Ectodermal cell (in vitro differentiated cells): ENCODE measurements around the gene KIF16B.

ENCODE experiments used
- H3K27ac ChIP-seq: 2 replicates; pipeline ENCODE4 v1.7.0; 2013; ENCODE audit warnings: mild to moderate bottlenecking, low read depth, low read length; ENCODE audit not compliant: insufficient read depth, poor library complexity, severe bottlenecking
- H3K27me3 ChIP-seq: 2 replicates; pipeline ENCODE4 v1.7.0; 2013; ENCODE audit warnings: mild to moderate bottlenecking, low read length; ENCODE audit not compliant: insufficient read depth, control insufficient read depth, poor library complexity, severe bottlenecking
- H3K36me3 ChIP-seq: one replicate; pipeline ENCODE4 v1.7.0; 2013; ENCODE audit warnings: low read length; ENCODE audit not compliant: control insufficient read depth, insufficient read depth
- H3K4me1 ChIP-seq: one replicate; pipeline ENCODE4 v1.7.0; 2013; ENCODE audit warnings: low read length; ENCODE audit not compliant: control insufficient read depth, insufficient read depth
- H3K4me3 ChIP-seq: 2 replicates; pipeline ENCODE4 v1.7.0; 2013; ENCODE audit warnings: low read depth, low read length, control low read depth; ENCODE audit not compliant: insufficient read depth
- H3K9me3 ChIP-seq: 2 replicates; pipeline ENCODE4 v1.7.0; 2013; ENCODE audit warnings: mild to moderate bottlenecking, low read length, moderate library complexity; ENCODE audit not compliant: control insufficient read depth
- WGBS, 2 experiments: methylation state at CpG; one replicate each; pipeline ENCODE4 v1.1.7; 2013; ENCODE audit warnings: missing lambda C conversion rate in 2 of 2; 5-methylcytosine and 5-hydroxymethylcytosine counted together

Gene KIF16B

GRCh38 chr20:16472045-16472872 lies 101.0 kb downstream of the KIF16B start:
- H3K27me3 ChIP-seq, result no peaks in the 10 kb centered on the region
- H3K36me3 ChIP-seq, result peaks cover 5% of the 10 kb centered on the region
- WGBS, 2 experiments, result 95% methylated on average over 10 to 12 of the region's 12 CpGs
- no peaks in the 10 kb centered on the region for H3K9me3 ChIP-seq
- H3K27ac ChIP-seq, result no peak overlapping the region
- H3K4me1 ChIP-seq, result no peaks in the 10 kb centered on the region
- H3K4me3 ChIP-seq, result no peak overlapping the region

GRCh38 chr20:16469395-16469905 lies 103.8 kb downstream of the KIF16B start:
- no peaks in the 10 kb centered on the region for H3K27me3 ChIP-seq
- 89 to 94% methylated on average over 4 of the region's 5 CpGs for WGBS, 2 experiments

DNA sequence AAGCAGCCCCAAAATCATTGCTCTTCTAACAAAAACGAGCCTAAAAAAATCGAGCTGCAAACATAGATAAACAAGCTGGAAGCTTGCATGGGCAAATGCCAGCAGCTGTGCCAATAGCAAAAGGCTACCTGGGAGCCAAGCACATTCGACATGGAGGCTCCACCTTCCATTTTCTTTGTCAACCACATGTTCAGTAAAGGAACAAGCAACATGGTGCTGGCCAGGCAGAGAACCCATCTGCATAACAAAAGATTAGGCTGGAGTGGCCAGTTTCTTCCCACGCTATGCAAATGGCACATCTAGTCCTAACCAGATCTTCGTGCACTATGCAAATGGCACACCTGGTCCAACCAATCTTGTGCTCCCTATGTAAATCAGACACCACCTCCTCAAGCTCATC lies 110.5 kb downstream of the KIF16B start:
- no peaks in the 10 kb centered on the region for H3K4me1 ChIP-seq
- H3K27ac ChIP-seq, result no peak overlapping the region
- H3K4me3 ChIP-seq, result no peak overlapping the region
- no peaks in the 10 kb centered on the region for H3K9me3 ChIP-seq
- no peaks in the 10 kb centered on the region for H3K36me3 ChIP-seq
- 93% methylated on average over 5 of the region's 5 CpGs for WGBS, 2 experiments
- no peaks in the 10 kb centered on the region for H3K27me3 ChIP-seq

More at GRCh38 chr20:16469395-16469905, 103.8 kb downstream of the KIF16B start:
- H3K9me3 ChIP-seq, result no peaks in the 10 kb centered on the region
- H3K4me1 ChIP-seq, result no peaks in the 10 kb centered on the region
- peaks cover 5% of the 10 kb centered on the region for H3K36me3 ChIP-seq
- H3K4me3 ChIP-seq, result no peak overlapping the region
- H3K27ac ChIP-seq, result no peak overlapping the region

DNA sequence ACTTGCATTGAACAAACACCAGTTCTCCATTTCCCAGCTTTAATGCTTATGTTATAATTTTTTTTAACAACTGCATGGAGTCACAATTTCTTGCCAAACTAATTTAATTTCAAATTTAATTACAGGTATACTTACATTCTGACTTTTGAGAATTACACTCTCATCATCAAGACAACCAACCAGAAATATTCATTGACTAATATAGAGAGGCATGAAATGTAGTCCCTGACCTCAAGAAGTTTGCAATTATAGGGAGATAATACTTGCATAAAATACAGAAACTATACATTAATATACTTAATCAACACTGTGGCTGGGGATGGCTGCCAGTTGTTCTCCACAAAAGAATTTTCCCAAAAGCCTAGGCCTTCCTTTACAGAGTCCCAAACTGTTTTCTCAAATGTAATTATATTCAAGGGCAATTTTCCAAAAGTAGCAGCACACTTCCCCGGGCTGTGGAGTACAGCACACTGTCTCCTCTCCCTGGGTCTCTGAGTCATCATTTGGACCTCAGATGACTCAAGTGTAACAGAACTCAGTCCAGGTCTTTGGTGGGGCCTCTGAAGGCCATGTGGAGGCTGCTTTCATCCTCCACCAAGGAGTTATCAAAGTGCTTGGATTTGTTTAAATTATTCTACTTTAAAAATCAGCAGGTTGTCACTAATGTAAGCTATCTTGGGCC lies 114.1 kb downstream of the KIF16B start:
- H3K4me1 ChIP-seq, result no peaks in the 10 kb centered on the region
- no peaks in the 10 kb centered on the region for H3K27me3 ChIP-seq
- 88 to 97% methylated on average over 1 of the region's 1 CpG for WGBS, 2 experiments
- no peak overlapping the region for H3K27ac ChIP-seq
- no peak overlapping the region for H3K4me3 ChIP-seq
- H3K9me3 ChIP-seq, result no peaks in the 10 kb centered on the region
- no peaks in the 10 kb centered on the region for H3K36me3 ChIP-seq

GRCh38 chr20:16457514-16457913 lies 115.7 kb downstream of the KIF16B start:
- Histone ChIP-seq H3K27ac (no peak overlapping the region), H3K4me3 (no peak overlapping the region)
- WGBS, 2 experiments, result 91 to 92% methylated on average over 5 of the region's 5 CpGs

GRCh38 chr20:16455324-16455723 lies 117.9 kb downstream of the KIF16B start:
- H3K27ac ChIP-seq, result no peak overlapping the region
- H3K27me3 ChIP-seq, result no peaks in the 10 kb centered on the region
- H3K4me1 ChIP-seq, result no peaks in the 10 kb centered on the region
- H3K36me3 ChIP-seq, result no peaks in the 10 kb centered on the region
- no peaks in the 10 kb centered on the region for H3K9me3 ChIP-seq
- WGBS, 2 experiments, result no CpG with 5 or more reads among the region's 1 CpG
- no peak overlapping the region for H3K4me3 ChIP-seq

More at GRCh38 chr20:16457514-16457913, 115.7 kb downstream of the KIF16B start:
- Histone ChIP-seq H3K9me3 (no peaks in the 10 kb centered on the region), H3K36me3 (no peaks in the 10 kb centered on the region), H3K4me1 (no peaks in the 10 kb centered on the region), H3K27me3 (no peaks in the 10 kb centered on the region)

- no peaks in the 10 kb centered on the region for H3K9me3 ChIP-seq
- H3K4me1 ChIP-seq, result no peaks in the 10 kb centered on the region
- no peaks in the 10 kb centered on the region for H3K27me3 ChIP-seq
- 84 to 85% methylated on average over 1 of the region's 1 CpG for WGBS, 2 experiments
- H3K27ac ChIP-seq, result no peak overlapping the region
- no peak overlapping the region for H3K4me3 ChIP-seq
- H3K36me3 ChIP-seq, result no peaks in the 10 kb centered on the region
Observed at GRCh38 chr20:16451982-16452381, 121.3 kb downstream of the KIF16B start.

- no peaks in the 10 kb centered on the region for H3K9me3 ChIP-seq
- no peaks in the 10 kb centered on the region for H3K27me3 ChIP-seq
- H3K4me3 ChIP-seq, result no peak overlapping the region
- WGBS, 2 experiments, result 95% methylated on average over 6 to 8 of the region's 8 CpGs
- no peaks in the 10 kb centered on the region for H3K4me1 ChIP-seq
- no peak overlapping the region for H3K27ac ChIP-seq
- H3K36me3 ChIP-seq, result no peaks in the 10 kb centered on the region
Observed at GRCh38 chr20:16451001-16451400, 122.2 kb downstream of the KIF16B start.

DNA sequence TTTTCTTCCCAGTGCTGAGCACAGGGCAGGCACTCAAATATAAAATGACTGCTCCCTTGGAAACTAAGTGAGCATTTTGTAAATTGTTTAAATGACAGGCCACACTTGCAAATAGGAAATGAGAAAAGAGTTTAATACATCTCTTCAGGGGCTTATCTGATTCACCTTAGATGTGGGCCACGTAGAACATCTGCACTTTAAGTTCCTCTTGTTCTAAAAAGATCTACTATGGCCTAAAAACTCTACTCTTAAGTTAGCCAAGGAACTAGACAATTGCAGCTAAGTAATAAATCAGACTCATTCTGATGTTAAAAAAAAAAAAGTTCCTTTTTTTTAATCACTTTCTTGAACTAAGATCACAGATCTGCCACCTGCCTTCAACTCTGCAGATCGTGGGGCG lies 126.3 kb downstream of the KIF16B start:
- H3K36me3 ChIP-seq, result no peaks in the 10 kb centered on the region
- no peak overlapping the region for H3K27ac ChIP-seq
- H3K27me3 ChIP-seq, result no peaks in the 10 kb centered on the region
- no peaks in the 10 kb centered on the region for H3K4me1 ChIP-seq
- H3K4me3 ChIP-seq, result no peak overlapping the region
- H3K9me3 ChIP-seq, result no peaks in the 10 kb centered on the region
- 94 to 96% methylated on average over 3 of the region's 3 CpGs for WGBS, 2 experiments

- Histone ChIP-seq H3K4me1 (no peaks in the 10 kb centered on the region), H3K4me3 (no peak overlapping the region), H3K9me3 (no peaks in the 10 kb centered on the region), H3K27ac (no peak overlapping the region), H3K36me3 (no peaks in the 10 kb centered on the region), H3K27me3 (no peaks in the 10 kb centered on the region)
- 97% methylated on average over 3 of the region's 4 CpGs for WGBS, 2 experiments
Observed at GRCh38 chr20:16446246-16446645, 127.0 kb downstream of the KIF16B start.
